ENCODE measurements around the gene SRGAP3.

Gene SRGAP3

GRCh38 chr3:9047452-9048346 is 201.7 kb downstream of the SRGAP3 start:
- no peak for DNase-seq (ENCODE audit: low spot score)

DNA sequence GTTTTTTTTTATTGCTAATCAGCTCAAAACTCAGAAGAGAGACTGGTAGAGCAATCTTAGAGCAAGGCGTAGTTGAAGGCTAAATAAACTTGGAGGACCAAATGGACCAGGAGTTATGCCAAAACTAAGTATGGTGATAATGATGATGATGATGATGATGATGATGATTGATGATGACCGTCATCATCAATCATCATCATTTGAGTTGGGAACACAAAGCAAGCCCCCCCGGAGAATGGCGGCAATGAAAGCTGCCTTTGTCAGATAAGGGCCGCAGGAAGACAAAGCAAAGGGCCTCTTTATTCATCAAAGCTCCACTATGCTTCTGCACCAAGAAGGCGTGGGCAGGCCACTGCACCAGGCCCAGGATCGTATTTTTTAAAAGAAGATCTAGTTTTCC is 204.1 kb downstream of the SRGAP3 start:
- no peak for DNase-seq (ENCODE audit: low spot score)

GRCh38 chr3:9043063-9043462 is 206.4 kb downstream of the SRGAP3 start:
- no peak for DNase-seq (ENCODE audit: low spot score)

- no peak for DNase-seq (ENCODE audit: low spot score)
Observed at GRCh38 chr3:9041626-9042025, 207.8 kb downstream of the SRGAP3 start.

DNA sequence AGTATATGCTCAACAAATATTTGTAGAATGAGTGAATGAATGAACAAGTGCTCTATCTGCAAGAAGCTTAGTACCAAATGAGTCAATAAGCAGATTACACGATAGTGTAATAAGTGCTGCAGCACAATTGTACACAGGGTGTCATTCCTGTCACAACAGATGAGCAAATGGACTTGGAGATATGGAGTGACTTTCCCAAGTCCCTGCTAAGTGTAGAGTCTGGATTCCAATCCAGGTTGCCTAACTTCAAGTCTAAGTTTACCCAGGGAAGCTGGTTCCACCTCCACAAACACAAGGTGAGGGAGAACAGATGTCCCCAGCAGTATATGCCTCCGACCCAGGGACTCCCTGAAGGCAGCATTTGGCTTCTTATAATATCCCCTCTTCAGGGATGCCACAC is 208.4 kb downstream of the SRGAP3 start:
- DNase-seq (ENCODE audit: low spot score): no peak

DNA sequence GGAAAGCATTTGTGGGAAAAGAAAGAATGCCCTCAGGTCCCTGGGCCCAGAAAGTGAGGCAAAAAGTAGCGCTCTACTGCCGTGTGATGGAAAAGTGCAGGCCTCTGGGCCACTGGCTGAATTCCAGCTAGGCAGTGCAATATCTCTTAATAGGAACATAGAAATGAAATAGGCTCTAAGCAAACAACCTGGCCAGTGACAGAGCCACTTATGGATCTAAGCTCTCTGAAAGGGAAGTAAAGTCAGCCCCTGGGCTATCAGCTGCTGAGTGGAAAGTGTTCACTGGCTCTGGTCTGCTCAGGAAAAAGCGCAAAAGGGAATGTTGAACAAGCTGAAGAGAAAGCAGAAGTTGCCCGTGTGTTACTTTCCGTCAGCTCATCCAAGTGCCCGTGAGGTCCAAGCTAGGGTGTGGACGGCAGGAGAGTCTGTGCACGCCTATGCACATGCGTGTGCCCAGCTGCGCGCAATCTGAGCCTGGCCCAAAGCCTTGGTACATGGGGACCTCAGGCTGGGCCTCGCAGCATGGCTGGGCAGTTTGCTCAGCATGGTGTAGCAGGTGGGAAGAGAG is 212.2 kb downstream of the SRGAP3 start:
- DNase-seq (ENCODE audit: low spot score): no peak

- no peak for DNase-seq (ENCODE audit: low spot score)
Observed at GRCh38 chr3:9036404-9037131, 212.9 kb downstream of the SRGAP3 start.

DNA sequence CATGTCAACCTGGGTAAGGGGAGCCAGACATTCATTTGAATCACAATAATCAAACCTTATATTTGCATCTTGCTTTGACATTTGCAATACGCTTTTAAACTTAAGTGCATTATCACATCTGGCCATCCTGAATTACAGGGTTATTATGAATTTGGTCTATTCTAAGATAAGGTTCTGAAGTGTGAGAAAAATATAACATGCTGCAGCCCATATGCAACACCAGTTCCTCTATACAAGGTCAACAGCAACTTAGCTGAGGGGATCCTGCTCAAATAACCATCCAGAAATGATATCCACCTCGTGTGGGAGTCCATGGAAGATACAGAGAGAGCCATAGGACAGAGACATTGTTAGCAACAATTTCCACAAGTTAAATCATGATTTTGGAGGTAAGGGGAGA is 213.5 kb downstream of the SRGAP3 start:
- no peak for DNase-seq (ENCODE audit: low spot score)

DNA sequence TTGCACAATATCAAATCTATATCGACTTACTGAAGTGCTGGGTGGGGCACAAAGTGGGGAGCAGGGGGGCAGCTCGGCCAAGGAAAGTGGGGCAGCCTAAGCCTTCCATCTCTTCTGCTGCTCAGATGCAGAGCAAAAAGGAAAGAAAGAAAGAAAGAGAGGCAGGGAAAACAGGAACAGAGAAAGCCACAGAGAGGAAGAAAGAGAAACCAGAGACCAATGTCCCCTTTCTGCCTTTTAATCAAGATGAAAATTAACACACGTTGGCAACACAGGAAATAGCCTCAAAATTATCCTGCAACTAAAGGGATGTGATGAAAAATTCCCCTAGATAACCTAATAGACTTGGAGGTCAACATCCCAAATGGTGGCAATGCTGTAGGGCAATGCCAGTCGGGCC is 214.0 kb downstream of the SRGAP3 start:
- no peak for DNase-seq (ENCODE audit: low spot score)

- no peak for DNase-seq (ENCODE audit: low spot score)
Observed at GRCh38 chr3:9033867-9034266, 215.6 kb downstream of the SRGAP3 start.

GRCh38 chr3:9032231-9032777 is 217.1 kb downstream of the SRGAP3 start:
- no peak for DNase-seq (ENCODE audit: low spot score)

- DNase-seq (ENCODE audit: low spot score): no peak
Observed at GRCh38 chr3:9030034-9030433, 219.4 kb downstream of the SRGAP3 start.

- peak; percentile 58 for DNase-seq (ENCODE audit: low spot score)
Observed at GRCh38 chr3:9028134-9028533, 221.3 kb downstream of the SRGAP3 start.

GRCh38 chr3:9026320-9027045 is 223.0 kb downstream of the SRGAP3 start:
- DNase-seq (ENCODE audit: low spot score): no peak

- DNase-seq (ENCODE audit: low spot score): no peak
Observed at GRCh38 chr3:9024341-9024740, 225.1 kb downstream of the SRGAP3 start.

- DNase-seq (ENCODE audit: low spot score): no peak
Observed at GRCh38 chr3:9023226-9023590, 226.2 kb downstream of the SRGAP3 start.

GRCh38 chr3:9022305-9023225 is 226.9 kb downstream of the SRGAP3 start:
- no peak for DNase-seq (ENCODE audit: low spot score)

- DNase-seq (ENCODE audit: low spot score): no peak
Observed at GRCh38 chr3:9021271-9022009, 228.0 kb downstream of the SRGAP3 start.

GRCh38 chr3:9020426-9020825 is 229.0 kb downstream of the SRGAP3 start:
- no peak for DNase-seq (ENCODE audit: low spot score)

DNA sequence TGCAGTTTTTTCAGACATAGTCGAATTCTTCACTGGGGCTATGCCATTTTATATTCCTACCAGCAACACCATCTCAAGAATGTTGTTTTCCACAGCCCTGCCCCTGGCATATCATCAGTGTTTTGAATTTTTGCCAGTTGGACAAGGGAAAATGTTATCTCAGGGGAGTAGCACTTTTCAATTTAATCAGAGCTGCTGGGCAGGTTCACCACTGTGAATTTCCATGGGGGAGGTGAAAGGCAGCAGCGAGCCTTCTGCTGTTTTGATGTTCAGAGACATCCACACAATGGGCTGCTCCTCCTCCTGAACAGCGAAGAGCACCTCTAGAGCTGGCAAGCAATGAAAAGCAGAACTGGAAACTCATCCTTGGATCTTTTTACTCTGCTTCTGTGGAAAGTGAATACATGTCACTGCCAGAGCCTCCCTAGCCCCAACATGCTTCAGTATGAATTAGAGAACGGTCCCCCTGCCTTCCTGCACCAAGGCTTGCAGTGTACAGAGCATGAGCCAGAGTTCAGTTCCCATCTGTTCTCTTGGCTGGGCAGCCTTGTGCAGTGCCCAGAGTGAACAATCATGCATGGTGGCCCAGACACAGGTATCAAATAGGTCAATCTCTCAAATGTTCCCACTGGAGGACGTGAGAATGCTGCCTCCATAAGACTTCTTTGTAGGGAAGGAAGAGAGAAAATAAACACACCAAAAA is 230.0 kb downstream of the SRGAP3 start:
- no peak for DNase-seq (ENCODE audit: low spot score)

Data from D341Med (cell line).